ENCODE data around the gene ANG.

GRCh38 chr14:20714593-20715250, 26.2 kb downstream of the ANG start:
- TF ChIP-seq CTCF (IDR thresholded peaks at IDR 0.05) (no peak), POLR2A (IDR thresholded peaks at IDR 0.05) (no peak)

All from adrenal gland (tissue), 5 donors.